Calu3 (cell line): ENCODE results near the gene ZC3H12A. TPM values are rescaled to one million over a fixed set of nuclear protein-coding genes. Genes with fewer than 3 reads are reported as not detected.

Source experiments
- BruUV-seq: library from RNA; stranded (reverse); fragments of 400-500 nt; replicated peaks from 2 replicates; lab custom pipeline; 2021; lab: Mats Ljungman, UMichigan
- CTCF ChIA-PET: fragments of 300-600 bp; sonication (Branson Sonifier 250); formaldehyde crosslinking; loops from one replicate; lab custom pipeline; 2022; ENCODE audit warnings: antibody characterized with exemption; lab: Charles Lee
- DNase-seq: peaks from one replicate; pipeline ENCODE4 v3.0.0; 2022
- H3K27ac Mint-ChIP-seq: one replicate; pipeline ENCODE4 v1.8.0; 2022; ENCODE audit warnings: mixed read lengths; ENCODE audit not compliant: unreplicated experiment
- H3K27me3 Mint-ChIP-seq: one replicate; pipeline ENCODE4 v1.8.0; 2022; ENCODE audit warnings: mixed read lengths; ENCODE audit not compliant: unreplicated experiment
- H3K36me3 Mint-ChIP-seq: one replicate; pipeline ENCODE4 v1.8.0; 2022; ENCODE audit warnings: mild to moderate bottlenecking, moderate library complexity, mixed read lengths; ENCODE audit not compliant: insufficient read depth, unreplicated experiment
- H3K4me1 Mint-ChIP-seq: one replicate; pipeline ENCODE4 v1.8.0; 2022; ENCODE audit warnings: mild to moderate bottlenecking, low read depth, mixed read lengths; ENCODE audit not compliant: unreplicated experiment
- H3K4me3 Mint-ChIP-seq: one replicate; pipeline ENCODE4 v1.8.0; 2022; ENCODE audit warnings: mild to moderate bottlenecking, low read depth, moderate library complexity, mixed read lengths; ENCODE audit not compliant: unreplicated experiment
- H3K9me3 Mint-ChIP-seq: one replicate; pipeline ENCODE4 v1.8.0; 2022; ENCODE audit warnings: low read depth, mixed read lengths; ENCODE audit not compliant: unreplicated experiment
- CTCF ChIP-seq: fragments of 200-600 bp; IDR thresholded peaks from one replicate; pipeline ENCODE4 v1.8.0; 2022; ENCODE audit warnings: antibody characterized with exemption; ENCODE audit not compliant: unreplicated experiment
- intact Hi-C: fragments of 100-400 bp; cut with micrococcal nuclease; formaldehyde crosslinking; loops from one replicate; pipeline ENCODE4 v1.10.0; 2022; ENCODE audit not compliant: unreplicated experiment
- total RNA-seq: library from RNA; stranded (reverse); gene quantifications from 2 replicates; pipeline ENCODE4 v1.2.3, GENCODE V29; 2022

ZC3H12A gene
- total RNA-seq, 1 experiment from 2014 or later = 94.1 TPM

- no peaks in the 10 kb centered on the region for H3K4me1 Mint-ChIP-seq
- H3K36me3 Mint-ChIP-seq = peaks cover 8% of the 10 kb centered on the region
- no peaks in the 10 kb centered on the region for H3K9me3 Mint-ChIP-seq
- peaks cover 45% of the 10 kb centered on the region for H3K27me3 Mint-ChIP-seq
- no TSS peak for BruUV-seq
- no peak overlapping the region for H3K4me3 Mint-ChIP-seq
- DNase-seq = no peak
- no peak for TF ChIP-seq CTCF
- intact Hi-C loops = loop anchor here (5.0 kb wide), 1 partner anchor 725 kb away; no protein-coding TSS in a partner anchor
- CTCF ChIA-PET = no interaction called here
- no peak overlapping the region for H3K27ac Mint-ChIP-seq
Measured at GRCh38 chr1:37432716-37433115, 41.7 kb upstream of the ZC3H12A start.

GRCh38 chr1:37433171-37433570 is 41.2 kb upstream of the ZC3H12A start:
- H3K27ac Mint-ChIP-seq = no peak overlapping the region
- intact Hi-C loops = loop anchor here (5.0 kb wide), 1 partner anchor 726 kb away; no protein-coding TSS in a partner anchor
- BruUV-seq = no TSS peak
- CTCF ChIA-PET = no interaction called here
- no peaks in the 10 kb centered on the region for H3K4me1 Mint-ChIP-seq
- no peak overlapping the region for H3K4me3 Mint-ChIP-seq
- H3K27me3 Mint-ChIP-seq = peaks cover 46% of the 10 kb centered on the region
- TF ChIP-seq CTCF = no peak
- DNase-seq = no peak
- H3K9me3 Mint-ChIP-seq = no peaks in the 10 kb centered on the region
- peaks cover 8% of the 10 kb centered on the region for H3K36me3 Mint-ChIP-seq

GRCh38 chr1:37434292-37435225 is 39.8 kb upstream of the ZC3H12A start:
- no TSS peak for BruUV-seq
- intact Hi-C loops = loop anchor here (2.0 to 5.0 kb wide), 2 partner anchors 727 to 858 kb away; no protein-coding TSS in a partner anchor
- TF ChIP-seq CTCF = peak; percentile 88
- no peaks in the 10 kb centered on the region for H3K9me3 Mint-ChIP-seq
- H3K27me3 Mint-ChIP-seq = peaks cover 36% of the 10 kb centered on the region
- peak; percentile 84 for DNase-seq
- H3K4me3 Mint-ChIP-seq = no peak overlapping the region
- CTCF ChIA-PET = interaction anchor here (0.7 to 1.0 kb wide), 2 partner anchors 858 to 918 kb away, joined by 6 to 7 read pairs; no protein-coding TSS in a partner anchor
- no peak overlapping the region for H3K27ac Mint-ChIP-seq
- H3K4me1 Mint-ChIP-seq = no peaks in the 10 kb centered on the region
- peaks cover 8% of the 10 kb centered on the region for H3K36me3 Mint-ChIP-seq

GRCh38 chr1:37437087-37437486 is 37.3 kb upstream of the ZC3H12A start:
- BruUV-seq = no TSS peak
- H3K4me3 Mint-ChIP-seq = no peak overlapping the region
- H3K27me3 Mint-ChIP-seq = peaks cover 14% of the 10 kb centered on the region
- no peaks in the 10 kb centered on the region for H3K4me1 Mint-ChIP-seq
- H3K9me3 Mint-ChIP-seq = no peaks in the 10 kb centered on the region
- TF ChIP-seq CTCF = no peak
- intact Hi-C loops = no loop called here
- peaks cover 13% of the 10 kb centered on the region for H3K36me3 Mint-ChIP-seq
- CTCF ChIA-PET = no interaction called here
- H3K27ac Mint-ChIP-seq = no peak overlapping the region
- DNase-seq = no peak
